ENCODE data around the gene CPSF7.

DNA sequence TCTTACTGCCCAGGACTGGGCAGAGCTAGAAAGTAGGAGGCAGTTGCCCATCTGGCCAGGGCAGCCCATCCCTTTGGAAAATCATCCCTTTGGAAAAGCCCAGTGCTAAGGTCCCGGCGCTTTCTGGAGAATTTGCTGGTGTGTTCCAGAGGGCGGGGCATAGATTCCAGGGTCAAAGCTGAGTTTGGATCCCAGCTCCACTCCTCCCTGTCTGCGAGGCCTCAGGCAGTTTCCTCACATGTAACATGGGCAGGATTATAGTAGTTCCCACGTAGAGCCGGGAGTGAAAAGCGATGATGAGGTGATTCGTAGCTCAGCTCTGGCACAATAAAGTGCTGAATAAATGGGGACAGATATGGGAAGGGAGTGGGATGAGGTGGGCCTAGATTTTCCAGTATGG is 47.4 kb upstream of the CPSF7 start:
- TF ChIP-seq SP1 (IDR thresholded peaks at IDR 0.05): no peak
- TF ChIP-seq CTCF (IDR thresholded peaks at IDR 0.05; ENCODE audit: low read depth, low read length, missing input control): no peak
- no peak for TF ChIP-seq TAF1 (conservative IDR thresholded peaks at IDR 0.05)
- TF ChIP-seq, protein P1, sequence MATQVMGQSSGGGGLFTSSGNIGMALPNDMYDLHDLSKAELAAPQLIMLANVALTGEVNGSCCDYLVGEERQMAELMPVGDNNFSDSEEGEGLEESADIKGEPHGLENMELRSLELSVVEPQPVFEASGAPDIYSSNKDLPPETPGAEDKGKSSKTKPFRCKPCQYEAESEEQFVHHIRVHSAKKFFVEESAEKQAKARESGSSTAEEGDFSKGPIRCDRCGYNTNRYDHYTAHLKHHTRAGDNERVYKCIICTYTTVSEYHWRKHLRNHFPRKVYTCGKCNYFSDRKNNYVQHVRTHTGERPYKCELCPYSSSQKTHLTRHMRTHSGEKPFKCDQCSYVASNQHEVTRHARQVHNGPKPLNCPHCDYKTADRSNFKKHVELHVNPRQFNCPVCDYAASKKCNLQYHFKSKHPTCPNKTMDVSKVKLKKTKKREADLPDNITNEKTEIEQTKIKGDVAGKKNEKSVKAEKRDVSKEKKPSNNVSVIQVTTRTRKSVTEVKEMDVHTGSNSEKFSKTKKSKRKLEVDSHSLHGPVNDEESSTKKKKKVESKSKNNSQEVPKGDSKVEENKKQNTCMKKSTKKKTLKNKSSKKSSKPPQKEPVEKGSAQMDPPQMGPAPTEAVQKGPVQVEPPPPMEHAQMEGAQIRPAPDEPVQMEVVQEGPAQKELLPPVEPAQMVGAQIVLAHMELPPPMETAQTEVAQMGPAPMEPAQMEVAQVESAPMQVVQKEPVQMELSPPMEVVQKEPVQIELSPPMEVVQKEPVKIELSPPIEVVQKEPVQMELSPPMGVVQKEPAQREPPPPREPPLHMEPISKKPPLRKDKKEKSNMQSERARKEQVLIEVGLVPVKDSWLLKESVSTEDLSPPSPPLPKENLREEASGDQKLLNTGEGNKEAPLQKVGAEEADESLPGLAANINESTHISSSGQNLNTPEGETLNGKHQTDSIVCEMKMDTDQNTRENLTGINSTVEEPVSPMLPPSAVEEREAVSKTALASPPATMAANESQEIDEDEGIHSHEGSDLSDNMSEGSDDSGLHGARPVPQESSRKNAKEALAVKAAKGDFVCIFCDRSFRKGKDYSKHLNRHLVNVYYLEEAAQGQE (IDR thresholded peaks at IDR 0.05): no peak
- no peak for TF ChIP-seq RAD21 (IDR thresholded peaks at IDR 0.05)
- TF ChIP-seq GABPA (IDR thresholded peaks at IDR 0.05 in 1 of 2, conservative IDR thresholded peaks at IDR 0.05 in 1 of 2): no peak

Data from liver (tissue), 3 donors.